GM19395 (cell line): ENCODE data around the gene PNRC2.
A peak's percentile ranks its signal among the peaks of the same experiment; 100 is the strongest.

Experiments used
- ATAC-seq: cut with Tn5 transposase; IDR thresholded peaks from one replicate; pipeline ENCODE4 v1.9.1; 2021; ENCODE audit warnings: mild to moderate bottlenecking, moderate library complexity; ENCODE audit not compliant: unreplicated experiment

Gene PNRC2, protein sequence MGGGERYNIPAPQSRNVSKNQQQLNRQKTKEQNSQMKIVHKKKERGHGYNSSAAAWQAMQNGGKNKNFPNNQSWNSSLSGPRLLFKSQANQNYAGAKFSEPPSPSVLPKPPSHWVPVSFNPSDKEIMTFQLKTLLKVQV

DNA sequence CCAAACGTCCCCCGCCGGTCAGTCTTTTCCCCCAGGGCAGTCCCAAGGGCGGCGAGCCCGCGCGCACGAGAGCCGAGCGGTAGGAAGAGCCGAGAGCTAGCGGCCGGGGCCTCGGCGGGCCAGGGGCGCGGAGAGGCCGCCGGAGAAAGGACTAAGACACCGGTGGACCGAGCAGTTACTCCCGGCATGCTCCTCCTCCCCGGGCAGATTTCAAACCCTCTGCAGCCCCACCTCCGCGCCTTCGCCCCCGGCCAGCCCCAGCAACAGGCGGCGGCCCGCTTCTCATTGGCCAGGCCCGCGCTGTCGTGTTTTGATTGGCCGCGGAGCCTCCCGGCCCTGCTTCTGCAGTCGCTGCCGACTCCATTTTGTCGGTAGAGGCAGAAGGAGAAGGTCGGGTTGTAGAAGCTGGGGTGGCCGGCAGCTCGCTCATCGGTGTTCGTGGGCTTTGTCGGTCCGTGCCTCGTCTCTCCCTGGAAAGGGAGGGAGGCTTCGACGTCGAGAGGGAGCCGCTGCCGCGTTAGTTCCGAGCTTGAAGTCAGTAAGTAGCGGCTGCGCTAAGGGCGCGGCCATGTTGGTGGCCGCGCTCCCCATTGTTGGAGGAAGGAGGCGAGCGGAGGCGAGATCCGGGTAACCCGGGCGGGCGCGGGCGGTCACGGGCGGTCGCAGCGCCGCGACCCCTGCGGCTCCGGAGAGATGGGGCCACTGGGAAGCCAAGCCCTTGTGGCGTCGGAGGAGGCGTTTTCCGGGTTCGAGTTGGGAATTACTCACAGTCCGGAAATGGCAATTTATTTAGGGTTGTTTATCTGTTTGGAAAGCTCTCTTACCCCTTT lies at the start of gene PNRC2:
PNRC2 (plus strand) TSS at position 368 of the 830 bp plus-strand sequence. CDS start 1,630 bp downstream, outside the sequence.
- ATAC-seq: peak; percentile 81

DNA sequence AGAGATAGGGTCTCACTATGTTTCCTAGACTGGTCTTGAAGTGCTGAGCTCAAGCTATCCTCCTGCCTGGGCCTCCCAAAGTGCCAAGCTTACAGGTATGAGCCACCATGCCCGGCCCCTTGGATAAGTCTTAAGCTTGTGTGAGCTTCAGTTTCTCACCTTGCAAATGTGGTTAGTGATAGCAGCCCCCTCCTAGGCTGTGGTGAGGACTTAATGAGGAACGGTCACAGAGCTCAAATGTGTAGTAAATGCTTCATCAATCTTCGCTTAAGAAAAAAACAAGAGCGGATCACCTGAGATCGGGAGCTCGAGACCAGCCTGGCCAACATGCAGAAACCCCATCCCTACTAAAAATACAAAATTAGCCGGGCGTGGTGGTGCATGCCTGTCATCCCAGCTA lies 49.5 kb upstream of the PNRC2 start:
- ATAC-seq: no peak

DNA sequence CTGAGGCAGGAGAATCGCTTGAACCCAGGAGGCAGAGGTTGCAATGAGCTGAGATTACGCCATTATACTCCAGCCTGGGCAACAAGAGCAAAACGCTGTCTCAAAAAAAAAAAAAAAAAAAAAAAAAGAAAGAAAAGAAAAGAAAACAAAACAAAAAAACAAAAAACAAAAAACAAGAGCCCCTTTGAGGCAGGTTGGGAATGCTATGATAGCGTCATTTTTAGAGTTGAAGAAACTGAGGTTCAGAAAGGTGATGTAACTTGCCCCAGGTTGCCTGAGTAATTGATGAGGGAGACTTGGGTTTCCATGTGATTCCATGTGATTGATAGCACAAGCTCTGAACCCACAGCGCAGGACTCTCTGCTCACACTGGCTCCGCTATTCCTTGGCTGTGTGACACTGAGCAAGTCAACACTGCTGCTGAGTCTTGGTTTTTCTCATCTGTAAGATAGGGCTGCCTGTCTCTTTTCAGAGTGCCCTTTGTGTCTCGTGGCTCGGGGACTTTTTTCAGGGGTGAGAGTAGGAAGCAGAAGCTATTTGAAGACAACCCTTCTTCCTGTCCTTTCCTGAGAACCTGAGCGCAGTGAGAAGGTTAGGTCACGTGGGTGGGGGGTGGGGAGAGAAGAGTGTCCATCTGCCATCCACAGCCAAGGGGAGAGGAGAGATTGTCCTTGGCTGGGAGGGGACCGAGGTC lies 48.9 kb upstream of the PNRC2 start:
- no peak for ATAC-seq

DNA sequence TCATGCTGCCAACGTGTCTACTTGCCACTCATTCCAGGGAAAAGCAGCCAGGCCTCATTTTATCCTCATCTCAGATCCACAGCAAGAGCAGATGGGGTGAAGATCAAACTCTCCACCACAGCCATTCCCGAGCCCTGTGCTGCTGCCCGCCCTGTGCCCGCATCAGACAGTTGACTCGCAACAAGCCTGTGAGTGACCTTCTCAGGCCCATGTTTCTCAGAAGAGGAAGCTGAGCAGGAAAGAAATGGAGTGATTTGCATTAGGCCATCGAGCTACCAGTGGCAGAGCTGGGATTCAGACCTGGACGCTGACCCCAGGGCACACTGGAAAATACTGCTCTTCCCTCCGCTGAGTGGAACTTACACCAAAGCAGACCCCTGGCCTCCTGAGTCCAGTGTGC lies 47.7 kb upstream of the PNRC2 start:
- no peak for ATAC-seq

DNA sequence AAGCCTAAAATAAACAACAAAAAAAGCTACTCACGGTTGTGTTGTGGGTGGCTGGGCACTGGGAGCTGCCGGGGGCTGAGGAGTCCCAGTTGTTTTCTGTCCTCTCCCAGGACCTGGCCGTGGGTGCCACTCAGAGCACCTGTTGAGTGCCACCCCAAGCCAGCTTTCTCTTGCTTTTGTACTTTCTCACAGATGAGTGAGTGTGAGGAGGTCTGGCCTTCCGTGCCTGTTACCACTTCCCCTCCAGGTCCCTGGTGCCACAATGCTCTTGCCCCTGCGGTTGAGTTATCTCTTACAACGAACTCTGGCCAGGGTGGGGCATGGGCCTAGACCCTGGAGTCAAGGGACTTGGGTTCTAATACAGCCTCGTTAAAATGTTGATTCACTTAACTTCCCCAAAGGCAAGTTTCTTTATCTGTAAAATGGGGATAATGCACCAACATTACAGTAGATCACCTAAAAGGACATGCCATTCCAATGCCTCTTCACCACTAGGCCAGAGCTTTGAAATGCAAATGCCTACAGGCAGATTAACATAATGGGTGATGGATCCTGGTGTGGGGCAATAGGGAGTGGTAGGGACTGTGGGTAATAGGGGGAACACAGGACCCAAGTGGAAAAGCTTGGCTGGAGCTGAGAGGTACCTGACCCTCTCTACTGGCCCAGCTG lies 46.3 kb upstream of the PNRC2 start, which contains the start of gene CNR2:
CNR2 (minus strand) TSS at position 151 of the 669 bp plus-strand sequence. CDS start 37,745 bp downstream, outside the sequence.
- ATAC-seq: no peak

DNA sequence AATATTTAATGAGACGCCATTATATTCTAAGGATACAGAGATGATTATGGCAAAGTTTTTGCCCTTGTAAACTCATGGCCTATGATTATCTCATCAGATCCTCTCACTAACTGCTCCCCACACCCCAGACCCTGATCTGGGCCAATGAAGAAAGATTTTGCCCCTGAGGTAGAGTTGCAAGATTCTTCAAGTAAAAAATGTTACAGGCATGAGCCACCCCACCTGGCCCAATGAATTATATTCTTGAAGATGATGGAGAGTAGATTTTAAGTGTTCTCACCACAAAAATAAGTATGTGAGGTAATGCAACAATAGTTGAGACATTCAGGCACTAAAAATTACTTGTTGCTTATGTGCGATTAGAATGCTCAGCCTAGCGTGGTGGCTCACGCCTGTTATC lies 44.7 kb upstream of the PNRC2 start:
- no peak for ATAC-seq

DNA sequence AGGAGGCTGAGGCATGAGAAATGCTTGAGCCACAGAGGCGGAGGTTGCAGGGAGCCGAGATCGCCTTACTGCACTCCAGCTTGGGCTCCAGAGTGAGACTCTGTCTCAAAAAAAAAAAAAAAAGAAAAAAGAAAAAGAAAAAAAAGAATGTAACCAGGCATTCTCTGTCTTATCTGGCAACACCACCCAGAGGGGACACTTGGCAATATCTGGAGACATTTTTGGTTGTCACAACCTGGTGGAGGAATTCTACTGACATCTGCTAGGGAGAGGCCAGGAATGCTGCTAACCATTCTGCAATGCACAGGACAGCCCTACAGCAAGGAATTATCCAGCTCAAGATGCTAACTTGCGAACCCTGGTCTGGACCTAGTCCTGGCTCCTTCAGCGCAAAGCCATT lies 44.2 kb upstream of the PNRC2 start:
- ATAC-seq: no peak

DNA sequence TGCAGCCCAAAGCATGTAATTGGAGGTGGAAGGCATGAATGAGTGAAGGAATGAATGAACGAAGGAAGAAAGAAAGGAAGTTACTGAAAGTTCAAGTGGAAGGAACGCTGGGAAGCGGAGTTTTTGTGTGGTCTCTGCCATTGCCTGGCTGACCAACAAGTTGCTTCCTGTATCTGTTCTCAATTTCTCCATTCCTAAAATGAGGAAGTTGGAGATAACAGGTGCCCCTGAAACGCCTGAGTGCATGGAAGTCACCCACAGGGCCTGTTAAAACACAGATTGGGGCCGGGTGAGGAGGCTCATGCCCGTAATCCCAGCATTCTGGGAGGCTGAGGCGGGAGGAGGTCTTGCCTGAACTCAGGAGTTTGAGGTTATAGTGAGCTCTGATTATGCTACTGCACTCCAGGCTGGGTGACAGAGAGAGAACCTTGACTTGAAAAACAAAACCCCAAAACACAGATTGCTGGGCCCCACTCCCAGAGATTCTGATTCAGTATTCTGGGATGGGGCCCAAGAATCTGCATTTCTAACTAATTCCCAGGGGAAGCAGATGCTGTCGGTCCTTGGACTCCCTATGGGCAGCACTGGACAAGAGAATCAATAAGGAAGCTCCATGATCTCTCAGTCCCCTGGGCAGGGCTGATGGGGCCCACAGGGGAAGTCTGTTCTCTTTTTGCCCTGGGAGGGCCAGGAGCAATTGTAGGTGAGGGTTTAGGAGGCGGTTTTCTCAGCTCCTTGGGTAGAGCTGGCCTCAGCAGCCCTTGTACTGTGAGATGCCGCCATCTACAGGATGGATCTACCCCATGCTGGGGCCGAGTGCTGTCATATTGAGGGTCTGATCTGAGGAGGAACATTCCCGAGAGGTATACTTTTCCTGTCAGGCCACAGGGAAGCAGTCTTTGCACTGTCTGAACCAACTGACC lies 43.2 kb upstream of the PNRC2 start:
- ATAC-seq: peak; percentile 63

DNA sequence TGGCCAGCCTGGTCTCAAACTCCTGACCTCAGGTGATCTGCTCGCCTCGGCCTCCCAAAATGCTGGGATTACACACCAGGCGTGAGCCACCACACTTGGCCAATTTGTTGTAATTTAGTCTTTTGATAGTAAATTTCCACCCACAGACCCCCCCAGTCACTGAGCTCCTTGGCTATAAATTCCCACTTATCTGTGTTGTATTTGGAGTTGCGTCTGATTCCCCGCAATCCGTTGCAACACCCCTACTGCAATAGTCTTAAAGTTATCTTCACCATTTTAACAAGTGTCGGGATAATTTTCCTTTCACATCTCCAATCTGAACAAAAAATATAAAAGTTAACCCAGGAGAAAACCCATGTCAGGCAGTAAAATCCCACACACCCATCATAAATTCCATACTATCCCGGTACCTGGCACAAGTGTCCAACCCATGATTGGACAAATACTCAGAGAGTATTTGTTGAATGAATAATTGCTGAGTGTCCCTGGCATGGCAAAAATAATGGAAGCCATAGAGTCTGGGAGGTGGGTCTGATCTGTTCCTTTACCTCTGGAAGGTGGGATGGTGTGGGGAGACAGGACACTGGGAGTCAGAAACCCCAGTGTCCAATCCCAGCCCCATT lies 37.2 kb upstream of the PNRC2 start:
- no peak for ATAC-seq

DNA sequence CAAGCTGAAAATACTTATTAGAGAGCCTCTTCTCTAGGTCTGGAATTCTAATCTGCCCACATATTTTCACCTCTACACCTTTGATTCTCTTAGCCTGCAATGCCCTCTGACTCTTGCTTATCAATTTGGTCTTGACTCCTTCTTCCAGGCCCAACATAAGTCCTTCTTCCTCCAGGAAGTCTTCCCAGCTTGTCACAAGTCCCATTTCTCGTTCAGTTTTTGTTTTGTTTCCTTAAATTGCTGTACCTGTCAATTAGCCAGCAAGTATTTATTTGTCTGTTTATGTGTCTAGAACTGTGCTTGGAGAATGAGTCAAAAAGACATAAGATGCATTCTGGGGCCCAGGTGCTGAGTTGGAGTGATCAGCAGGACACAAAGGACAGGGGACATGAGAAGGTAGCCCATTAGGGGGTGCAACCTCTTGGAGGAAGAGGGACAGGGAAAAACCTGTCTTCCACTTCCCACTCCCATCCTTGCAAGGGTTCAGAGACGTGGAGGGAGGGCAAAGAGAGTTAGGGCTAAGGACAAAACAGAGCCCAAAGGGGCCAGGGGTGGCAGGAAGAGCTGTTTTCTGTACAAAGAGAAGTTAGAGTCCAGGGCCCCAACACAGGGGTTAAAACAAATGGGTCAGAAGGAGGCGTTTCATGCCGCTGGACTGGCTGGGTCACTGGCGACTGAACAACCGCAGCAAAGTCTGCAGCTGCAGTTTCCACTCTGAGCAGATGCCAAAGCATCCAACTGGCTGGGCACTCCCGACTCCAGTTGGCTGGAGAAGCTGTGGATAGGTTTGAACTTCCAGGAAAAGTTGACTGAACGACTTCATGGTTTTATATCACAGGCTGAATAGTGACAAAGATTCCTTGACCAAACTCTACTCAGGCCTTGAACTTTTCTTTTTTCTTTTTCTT lies 35.8 kb upstream of the PNRC2 start:
- no peak for ATAC-seq

DNA sequence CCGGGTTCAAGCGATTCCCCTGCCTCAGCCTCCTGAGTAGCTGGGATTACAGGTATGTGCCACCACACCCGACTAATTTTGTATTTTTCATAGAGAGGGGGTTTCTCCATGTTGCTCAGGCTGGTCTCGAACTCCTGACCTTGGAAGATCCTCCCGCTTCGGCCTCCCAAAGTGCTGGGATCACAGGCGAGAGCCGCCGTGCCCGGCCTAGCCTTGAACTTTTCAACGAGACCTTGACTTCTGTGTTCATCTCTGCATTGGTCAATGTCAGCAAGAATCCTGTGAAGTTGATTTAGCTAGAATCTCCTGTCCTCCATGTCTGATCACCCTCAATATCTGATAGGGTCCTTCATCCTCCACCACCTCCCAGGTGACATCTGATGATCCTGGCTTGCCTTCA lies 35.0 kb upstream of the PNRC2 start:
- ATAC-seq: no peak

DNA sequence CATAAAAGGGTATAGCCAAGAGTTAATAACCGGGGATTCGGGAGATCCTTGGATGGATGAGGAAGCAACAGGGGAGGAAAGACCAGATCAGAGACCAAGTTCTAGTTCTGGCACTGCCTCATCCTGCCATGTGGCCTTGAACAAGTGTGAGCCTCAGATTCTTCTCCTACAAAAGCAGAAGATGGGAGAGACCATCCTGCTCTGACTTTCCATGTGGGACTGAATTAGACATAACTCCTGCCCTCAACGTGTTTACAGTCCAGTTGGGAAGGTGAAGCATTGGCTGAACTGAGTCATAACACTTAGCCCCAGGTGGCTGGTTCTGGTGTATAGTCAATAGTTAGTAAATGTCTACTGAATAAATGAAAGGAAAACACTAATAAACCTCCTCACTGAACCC lies 34.3 kb upstream of the PNRC2 start:
- ATAC-seq: no peak

DNA sequence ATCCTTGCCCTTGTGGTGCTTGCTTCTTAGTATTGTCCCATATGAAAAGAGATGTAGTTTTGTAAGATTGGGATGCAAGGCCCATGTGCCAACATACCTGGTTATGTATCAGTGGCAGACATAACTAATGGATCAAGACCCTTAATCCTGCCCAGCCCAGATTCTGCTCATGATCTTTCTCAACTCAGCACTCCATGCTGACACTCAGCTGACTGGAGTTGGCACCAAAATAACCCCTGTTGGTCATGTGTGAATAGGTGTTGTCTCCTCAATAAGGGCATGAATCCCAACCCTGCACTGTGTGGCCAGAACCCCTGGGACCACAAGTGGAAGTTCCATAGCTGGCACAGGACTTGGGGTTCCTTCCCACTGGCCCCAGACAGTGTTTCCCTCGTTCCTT lies 32.5 kb upstream of the PNRC2 start:
- ATAC-seq: no peak

DNA sequence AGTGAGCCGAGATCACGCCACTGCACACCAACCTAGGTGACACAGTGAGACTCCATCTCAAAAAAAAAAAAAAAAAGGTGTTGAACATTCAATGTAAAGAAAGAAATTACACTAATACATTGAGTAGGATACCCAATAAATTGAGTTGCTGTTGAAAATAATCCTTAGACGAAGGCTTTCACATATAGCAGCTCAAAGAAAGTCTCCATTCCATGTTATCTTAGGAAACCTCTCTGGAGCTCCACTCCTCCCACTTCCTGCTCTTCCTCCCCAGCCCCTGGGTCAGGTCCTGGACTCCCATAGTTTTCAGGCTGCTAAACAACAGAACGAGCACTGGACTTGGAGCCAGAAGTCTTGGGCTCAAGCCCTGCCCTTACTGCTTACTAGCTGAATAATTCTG lies 30.8 kb upstream of the PNRC2 start:
- no peak for ATAC-seq

DNA sequence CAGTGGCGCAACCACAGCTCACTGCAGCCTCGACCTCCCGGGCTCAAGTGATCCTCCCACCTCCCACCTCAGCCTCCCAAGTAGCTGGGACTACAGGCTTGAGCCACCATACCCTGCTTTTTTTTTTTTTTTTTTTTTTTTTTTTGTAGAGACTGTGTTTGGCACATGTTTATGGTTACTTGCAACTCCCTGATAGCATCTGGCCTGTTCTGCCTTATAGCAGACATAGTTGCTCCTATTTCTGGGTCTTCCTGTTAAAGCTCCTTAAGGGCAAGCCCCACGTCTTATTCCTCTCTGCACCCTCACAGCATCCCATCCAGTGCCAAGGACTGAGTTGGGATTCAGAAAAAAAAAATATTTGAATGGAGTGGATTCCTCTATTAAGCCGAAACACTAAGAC lies 29.4 kb upstream of the PNRC2 start:
- ATAC-seq: no peak

DNA sequence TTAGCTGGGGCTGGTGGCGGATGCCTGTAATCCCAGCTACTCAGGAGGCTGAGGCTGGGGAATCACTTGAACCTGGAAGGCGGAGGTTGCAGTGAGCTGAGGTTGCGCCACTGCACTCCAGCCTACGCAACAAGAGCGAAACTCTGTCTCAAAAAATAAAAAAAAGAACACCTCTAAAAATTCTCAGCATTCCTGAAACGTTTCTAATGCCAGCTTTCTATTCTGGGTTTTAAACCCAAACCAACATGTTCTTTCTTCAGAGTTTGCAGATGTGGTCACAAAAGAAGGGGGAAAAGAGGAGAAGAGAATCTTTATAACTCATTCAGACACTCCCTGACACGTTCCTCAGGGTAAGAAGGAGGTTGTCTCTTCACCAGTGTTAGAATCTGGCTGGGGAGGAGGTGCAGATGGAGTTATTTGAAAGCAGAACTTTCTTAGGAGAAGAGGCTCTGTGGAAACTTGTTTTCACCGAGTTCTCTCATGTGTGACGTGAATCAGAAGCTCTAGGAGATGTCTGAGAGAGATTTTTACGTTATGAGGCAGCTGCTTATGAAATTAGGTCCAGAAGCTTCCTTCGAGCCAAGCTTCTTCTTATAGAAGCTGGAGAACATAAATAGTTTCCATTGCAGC lies 28.7 kb upstream of the PNRC2 start:
- ATAC-seq: no peak

DNA sequence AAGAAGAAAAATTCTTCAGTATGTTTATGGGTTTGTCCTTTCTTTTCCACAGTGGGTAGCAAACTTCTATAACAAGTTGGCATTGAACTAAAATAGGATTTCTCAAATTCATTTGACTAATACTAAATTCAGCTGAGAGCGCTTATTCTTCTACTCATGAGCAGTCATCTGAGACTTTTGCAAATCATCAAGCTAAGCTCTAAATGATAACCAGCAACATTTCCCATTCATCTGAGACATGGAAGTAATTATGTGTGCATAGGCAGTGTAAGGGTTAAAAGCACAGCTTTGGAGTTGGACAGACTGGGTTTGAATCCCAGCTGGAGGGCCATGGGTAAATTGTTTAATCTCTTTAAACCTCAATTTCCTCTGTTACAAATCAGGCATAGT lies 28.1 kb upstream of the PNRC2 start:
- no peak for ATAC-seq

DNA sequence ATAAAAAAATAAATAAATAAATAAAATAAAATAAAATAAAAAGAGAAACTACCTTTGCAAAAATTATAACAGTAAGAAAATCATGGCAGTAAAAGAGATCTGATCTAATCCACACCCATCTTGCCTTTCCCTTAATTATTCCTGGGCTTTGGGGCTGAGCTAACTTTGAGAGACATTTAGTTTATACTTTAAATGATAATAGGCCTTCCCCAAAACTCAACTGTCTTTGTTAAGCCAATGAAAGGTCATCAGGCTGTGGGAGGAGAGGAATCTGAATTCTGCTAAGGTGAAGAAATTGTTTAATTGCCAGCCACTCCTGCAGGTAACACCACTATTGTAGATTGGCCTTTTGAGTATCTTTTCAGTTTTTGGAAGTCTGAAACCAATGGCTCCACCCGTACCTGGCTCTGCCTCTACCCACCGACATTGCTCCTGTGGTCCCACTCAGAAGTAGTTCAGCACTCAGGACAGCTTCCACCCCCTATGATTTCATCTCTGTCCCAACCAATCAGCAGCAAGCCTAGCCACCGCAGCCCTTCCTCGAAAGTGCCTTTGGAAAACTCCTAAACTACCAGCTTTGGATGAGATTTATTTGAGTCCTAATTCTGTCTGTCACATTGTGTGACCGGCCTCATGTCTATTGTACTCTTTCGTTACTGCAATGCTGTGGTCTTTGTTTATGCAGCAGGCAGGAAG lies 23.0 kb upstream of the PNRC2 start:
- ATAC-seq: no peak
